Measurements from ENCODE around the gene DLEC1. TPM values are rescaled to one million over a fixed set of nuclear protein-coding genes. Genes with fewer than 3 reads are reported as not detected.

The DLEC1 gene
- total and polyA plus RNA-seq, 9 of the 15 experiments (the other 6 are each of a cell fraction or from before 2014, with no cell fraction given) = 0.07 to 0.08 TPM; not detected in 7

- TF ChIP-seq REST (IDR thresholded peaks at IDR 0.05; ENCODE audit: borderline replicate concordance) (peak; percentile 56), REST (CRISPR knock-in tag; IDR thresholded peaks at IDR 0.05; ENCODE audit: low read depth) (peak; percentile 71), GTF2B (IDR thresholded peaks at IDR 0.05; ENCODE audit: extremely low read depth, insufficient read length) (no peak), SFPQ (IDR thresholded peaks at IDR 0.05; ENCODE audit: low read depth, low read length) (no peak), ZNF41 (CRISPR knock-in tag; conservative IDR thresholded peaks at IDR 0.05) (no peak), CHCHD3 (CRISPR knock-in tag; IDR thresholded peaks at IDR 0.05) (no peak), ZNF785 (CRISPR knock-in tag; IDR thresholded peaks at IDR 0.05) (no peak), SP1 (CRISPR knock-in tag; IDR thresholded peaks at IDR 0.05) (peak; percentile 95), GATA2 (CRISPR knock-in tag; IDR thresholded peaks at IDR 0.05) (no peak), ZBTB34 (CRISPR knock-in tag; IDR thresholded peaks at IDR 0.05) (peak; percentile 29; the same call in 1 of the 2 replicates)
- TF ChIP-seq, protein P1, sequence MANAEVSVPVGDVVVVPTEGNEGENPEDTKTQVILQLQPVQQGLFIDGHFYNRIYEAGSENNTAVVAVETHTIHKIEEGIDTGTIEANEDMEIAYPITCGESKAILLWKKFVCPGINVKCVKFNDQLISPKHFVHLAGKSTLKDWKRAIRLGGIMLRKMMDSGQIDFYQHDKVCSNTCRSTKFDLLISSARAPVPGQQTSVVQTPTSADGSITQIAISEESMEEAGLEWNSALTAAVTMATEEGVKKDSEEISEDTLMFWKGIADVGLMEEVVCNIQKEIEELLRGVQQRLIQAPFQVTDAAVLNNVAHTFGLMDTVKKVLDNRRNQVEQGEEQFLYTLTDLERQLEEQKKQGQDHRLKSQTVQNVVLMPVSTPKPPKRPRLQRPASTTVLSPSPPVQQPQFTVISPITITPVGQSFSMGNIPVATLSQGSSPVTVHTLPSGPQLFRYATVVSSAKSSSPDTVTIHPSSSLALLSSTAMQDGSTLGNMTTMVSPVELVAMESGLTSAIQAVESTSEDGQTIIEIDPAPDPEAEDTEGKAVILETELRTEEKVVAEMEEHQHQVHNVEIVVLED (CRISPR knock-in tag; IDR thresholded peaks at IDR 0.05) = no peak
These were observed 98.0 kb downstream of the DLEC1 start, which contains the start of gene ACAA1 (continued) for GRCh38 chr3:38136777-38137614.
